Umbilical cord (tissue), 2 donors: ENCODE data around the gene ZNF532. TPM values are rescaled to one million over a fixed set of nuclear protein-coding genes. Genes with fewer than 3 reads are reported as not detected.
"Not testable (repeated sequence)": the region's sequence is repeated elsewhere in the genome, so short reads cannot be mapped to it uniquely, and the experiment has no call there.

ENCODE experiments used
- DNase-seq: peaks from one replicate; pipeline ENCODE4 v3.0.0-alpha.2; 2015; ENCODE audit warnings: low spot score
- total RNA-seq: library from RNA; depleted of rRNA; stranded (reverse); fragments of >200 nt; gene quantifications from one replicate; pipeline ENCODE4 v1.2.3, GENCODE V29; 2014; ENCODE audit warnings: low replicate concordance; ENCODE audit not compliant: insufficient read depth

The ZNF532 gene
- total RNA-seq, 1 donor from 2014 or later, result 116 TPM

DNA sequence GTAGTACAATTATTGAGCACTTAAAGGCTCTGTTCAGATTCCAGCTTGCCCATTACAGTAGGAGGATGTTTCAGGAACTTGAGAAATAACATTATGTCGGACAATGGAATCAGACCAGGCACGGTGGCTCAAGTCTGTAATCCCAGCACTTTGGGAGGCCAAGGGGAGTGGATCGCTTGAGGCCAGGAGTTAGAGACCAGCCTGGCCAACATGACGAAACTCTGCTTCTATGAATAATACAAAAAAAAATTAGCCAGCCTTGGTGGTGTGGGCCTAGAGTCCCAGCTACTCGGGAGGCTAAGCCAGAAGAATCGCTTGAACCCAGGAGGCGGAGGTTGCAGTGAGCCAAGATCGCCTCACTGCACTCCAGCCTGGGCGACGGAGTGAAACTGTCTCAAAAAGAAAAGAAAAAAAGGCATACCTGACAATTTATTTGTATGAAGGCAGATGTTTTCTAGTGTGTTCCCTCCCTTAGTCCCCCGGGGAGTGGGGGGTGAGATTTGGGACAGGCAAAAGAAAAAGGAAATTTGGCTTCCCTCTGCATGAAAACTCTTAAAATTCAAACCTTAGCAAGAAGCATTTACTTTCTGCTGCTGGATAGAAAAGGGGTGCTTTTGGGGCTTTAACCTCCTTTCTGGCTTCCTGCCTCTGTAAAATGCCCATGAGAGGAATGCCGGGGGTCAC is 13.7 kb upstream of the ZNF532 start:
- DNase-seq, result no peak

- DNase-seq, result no peak
Observed at GRCh38 chr18:58851856-58852255, 12.8 kb upstream of the ZNF532 start.

GRCh38 chr18:58852629-58853028 is 12.0 kb upstream of the ZNF532 start:
- DNase-seq, result no peak

- no peak for DNase-seq
Observed at GRCh38 chr18:58853561-58853960, 11.1 kb upstream of the ZNF532 start.

- not testable (repeated sequence) for DNase-seq
Observed at GRCh38 chr18:58855521-58855920, 9.2 kb upstream of the ZNF532 start.

DNA sequence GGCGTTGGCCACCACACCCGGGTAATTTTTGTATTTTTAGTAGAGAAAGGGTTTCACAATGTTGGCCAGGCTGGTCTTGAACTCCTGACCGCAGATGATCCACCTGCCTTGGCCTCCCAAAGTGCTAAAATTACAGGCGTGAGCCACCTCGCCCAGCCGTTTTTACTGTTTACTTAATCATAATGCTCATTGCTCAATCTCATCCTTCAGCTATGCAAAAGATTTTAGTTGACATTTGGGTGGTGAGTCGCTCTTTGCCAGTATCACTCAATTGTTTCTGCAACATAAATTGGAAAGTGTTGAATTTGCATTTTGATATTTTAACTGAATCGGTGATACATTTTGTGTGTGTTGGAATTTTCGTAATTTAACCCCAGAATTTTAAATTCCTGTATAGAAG is 7.8 kb upstream of the ZNF532 start:
- no peak for DNase-seq

GRCh38 chr18:58858591-58859468 is 5.8 kb upstream of the ZNF532 start:
- DNase-seq, result no peak

GRCh38 chr18:58859907-58860306 is 4.8 kb upstream of the ZNF532 start:
- no peak for DNase-seq

GRCh38 chr18:58860747-58861231 is 3.9 kb upstream of the ZNF532 start:
- DNase-seq, result peak; percentile 82

GRCh38 chr18:58861353-58861752 is 3.3 kb upstream of the ZNF532 start:
- DNase-seq, result peak; percentile 83

DNA sequence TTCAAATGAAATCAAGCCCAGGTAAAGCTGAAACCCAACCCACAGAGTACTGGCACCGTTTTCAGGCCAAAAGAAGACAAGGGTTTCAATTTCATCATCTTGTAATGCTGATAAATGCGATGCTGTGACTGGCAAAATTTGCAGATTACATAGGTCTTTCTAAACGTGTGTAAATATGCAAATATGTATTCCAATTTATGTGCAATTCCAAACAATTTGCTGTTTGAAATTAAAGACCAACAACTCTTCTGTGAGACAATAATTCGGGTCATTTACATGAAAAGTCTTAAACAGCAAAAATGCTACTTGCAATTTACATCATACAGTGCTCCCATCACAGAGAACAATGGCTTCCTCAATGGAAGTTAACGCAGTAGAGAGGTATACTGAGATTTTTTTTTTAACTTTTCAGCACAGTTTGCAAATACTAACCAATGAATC is 2.8 kb upstream of the ZNF532 start:
- DNase-seq, result no peak

DNA sequence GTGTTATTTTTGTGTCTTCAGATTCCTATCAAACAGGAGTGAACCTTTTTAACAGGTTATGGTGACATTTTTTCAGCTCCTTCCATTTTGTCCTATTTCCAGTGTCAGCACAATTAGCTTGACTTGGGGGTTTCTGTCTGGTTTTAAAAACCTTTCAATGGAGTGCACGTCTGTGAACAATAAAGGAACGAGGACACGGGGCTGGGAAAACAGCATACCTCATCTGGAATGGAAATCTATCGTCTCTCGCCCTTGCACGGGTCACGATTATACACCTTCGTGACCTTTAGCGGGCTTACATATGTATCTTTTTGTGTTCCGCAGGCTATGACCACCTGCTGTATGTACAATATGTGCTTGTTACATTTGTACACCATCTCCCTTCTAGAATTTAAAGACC is 2.3 kb upstream of the ZNF532 start:
- no peak for DNase-seq

GRCh38 chr18:58862851-58863538 is 1.7 kb upstream of the ZNF532 start:
- DNase-seq, result no peak

- DNase-seq, result no peak
Observed at GRCh38 chr18:58863539-58864145, 1.0 kb upstream of the ZNF532 start.

DNA sequence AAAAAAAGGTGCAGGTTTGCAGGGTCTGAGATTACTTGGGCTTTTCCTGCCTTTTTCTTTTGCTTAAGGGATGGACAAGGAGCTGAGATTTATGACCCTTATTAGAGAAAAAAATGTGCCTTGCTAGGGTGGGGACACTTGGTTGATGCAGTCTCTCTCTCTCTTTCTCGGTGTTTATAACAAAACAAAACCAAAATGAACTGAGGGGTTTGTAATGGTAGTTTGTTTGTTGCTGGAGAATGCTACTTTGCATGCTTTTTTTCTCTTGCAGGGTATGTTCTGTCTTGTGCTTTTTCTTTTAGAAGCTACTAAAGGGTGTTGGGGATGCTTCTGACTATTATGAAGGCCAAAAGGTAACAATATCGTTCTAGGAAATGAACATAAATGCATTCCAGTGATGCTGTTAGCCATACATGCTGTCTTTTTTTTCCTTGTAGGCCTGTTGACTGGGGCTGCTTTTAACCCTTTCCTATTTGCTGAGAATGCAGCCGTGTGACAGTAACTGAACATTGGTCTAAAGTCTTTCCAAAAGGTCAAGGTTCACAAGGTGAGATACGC is 435 bp downstream of the ZNF532 start:
- no peak for DNase-seq

DNA sequence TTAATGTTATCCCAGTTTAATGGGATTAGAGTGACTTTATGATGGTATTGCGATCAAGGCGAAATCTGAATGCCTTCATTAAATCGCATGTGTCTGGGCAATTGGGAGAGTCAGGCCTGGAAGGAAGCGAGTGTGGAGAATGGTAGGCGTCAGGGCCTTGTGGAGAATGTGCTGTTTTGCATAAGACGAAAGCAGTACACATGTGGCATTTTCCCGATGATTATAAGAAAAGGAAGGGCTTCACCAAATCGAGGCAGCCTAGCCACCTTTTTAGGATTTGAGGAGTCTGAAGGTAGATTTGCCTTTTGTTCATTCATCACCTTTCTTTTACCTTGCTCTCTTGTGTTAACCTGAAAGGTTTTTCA is 1.0 kb downstream of the ZNF532 start:
- DNase-seq, result no peak

- DNase-seq, result no peak
Observed at GRCh38 chr18:58866066-58866772, 1.5 kb downstream of the ZNF532 start.

DNA sequence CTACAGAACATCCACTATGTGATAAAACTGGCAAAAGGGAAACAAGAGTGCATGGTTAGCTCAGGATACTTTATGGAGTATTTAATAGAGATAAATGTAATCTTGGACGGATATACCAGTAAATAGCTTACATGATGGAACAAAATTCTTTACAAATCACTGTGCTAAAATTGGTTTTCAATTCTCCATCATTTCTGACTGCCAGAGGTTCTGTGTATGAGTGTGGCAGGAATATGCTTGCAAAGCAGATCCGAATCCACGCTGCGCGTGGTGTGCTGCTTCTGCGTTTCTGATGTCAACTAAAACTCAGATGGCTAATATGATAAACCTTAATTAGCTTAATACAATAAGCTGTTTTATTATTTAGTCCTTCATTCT is 2.1 kb downstream of the ZNF532 start:
- peak; percentile 79 for DNase-seq

- peak; percentile 69 for DNase-seq
Observed at GRCh38 chr18:58867281-58867961, 2.7 kb downstream of the ZNF532 start.

DNA sequence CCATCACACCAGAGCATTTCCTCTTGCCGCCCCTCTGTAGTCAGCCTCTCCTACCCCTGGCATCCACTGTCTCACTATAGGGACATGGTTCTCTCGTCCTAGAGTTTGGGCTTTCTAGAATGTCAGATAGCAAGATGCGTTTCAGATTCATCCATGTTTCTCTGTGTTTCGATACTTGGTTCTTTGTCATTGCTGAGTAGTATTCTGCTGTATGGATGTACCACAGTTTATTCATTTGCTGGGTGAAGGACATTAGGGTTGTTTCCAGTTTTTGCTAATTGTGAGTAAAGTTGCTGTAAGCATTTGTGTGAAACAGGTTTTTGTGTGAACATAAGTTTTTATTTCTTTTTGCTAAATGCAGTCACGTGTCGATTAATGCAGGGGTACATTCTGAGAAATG is 3.8 kb downstream of the ZNF532 start:
- no peak for DNase-seq
